GM12864 (cell line): Measurements from ENCODE around the gene FAM13A.

Experiments used
- DNase-seq: peaks from one replicate; pipeline ENCODE4 v3.0.0-alpha.2; 2011; ENCODE audit warnings: low read depth
- H3K4me3 ChIP-seq: 2 replicates; pipeline ENCODE4 v1.5.1; 2011; ENCODE audit warnings: mild to moderate bottlenecking, low read depth, low read length, control low read depth
- TF ChIP-seq, protein P1 (sequence below): IDR thresholded peaks from 2 replicates; pipeline ENCODE4 v1.5.1; 2011; ENCODE audit warnings: low read depth, mild to moderate bottlenecking, moderate library complexity, low read length, control low read depth, inconsistent platforms; ENCODE audit errors: missing control alignments

Gene FAM13A

DNA sequence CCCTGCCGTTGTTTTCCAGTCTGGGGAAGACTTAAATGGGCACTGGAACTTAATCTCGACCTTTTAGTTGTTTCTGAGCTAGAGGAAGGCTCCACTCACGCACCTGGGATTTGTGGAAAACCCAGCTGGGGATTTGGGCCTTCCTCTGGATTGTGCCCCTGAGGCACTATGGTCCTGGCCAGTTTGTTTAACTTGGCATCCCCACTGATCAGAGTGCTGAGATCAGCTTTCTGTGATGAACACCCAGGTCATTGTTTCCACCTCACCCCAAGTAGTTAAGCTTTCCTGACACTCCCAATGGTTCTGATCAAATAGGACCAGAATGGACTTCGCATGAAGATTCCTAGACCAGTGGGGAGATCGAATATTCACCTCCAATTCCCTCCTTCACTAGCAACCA is 338.9 kb downstream of the FAM13A start:
- no peak for DNase-seq
- TF ChIP-seq, protein P1, sequence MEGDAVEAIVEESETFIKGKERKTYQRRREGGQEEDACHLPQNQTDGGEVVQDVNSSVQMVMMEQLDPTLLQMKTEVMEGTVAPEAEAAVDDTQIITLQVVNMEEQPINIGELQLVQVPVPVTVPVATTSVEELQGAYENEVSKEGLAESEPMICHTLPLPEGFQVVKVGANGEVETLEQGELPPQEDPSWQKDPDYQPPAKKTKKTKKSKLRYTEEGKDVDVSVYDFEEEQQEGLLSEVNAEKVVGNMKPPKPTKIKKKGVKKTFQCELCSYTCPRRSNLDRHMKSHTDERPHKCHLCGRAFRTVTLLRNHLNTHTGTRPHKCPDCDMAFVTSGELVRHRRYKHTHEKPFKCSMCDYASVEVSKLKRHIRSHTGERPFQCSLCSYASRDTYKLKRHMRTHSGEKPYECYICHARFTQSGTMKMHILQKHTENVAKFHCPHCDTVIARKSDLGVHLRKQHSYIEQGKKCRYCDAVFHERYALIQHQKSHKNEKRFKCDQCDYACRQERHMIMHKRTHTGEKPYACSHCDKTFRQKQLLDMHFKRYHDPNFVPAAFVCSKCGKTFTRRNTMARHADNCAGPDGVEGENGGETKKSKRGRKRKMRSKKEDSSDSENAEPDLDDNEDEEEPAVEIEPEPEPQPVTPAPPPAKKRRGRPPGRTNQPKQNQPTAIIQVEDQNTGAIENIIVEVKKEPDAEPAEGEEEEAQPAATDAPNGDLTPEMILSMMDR = no peak
- no peak overlapping the region for H3K4me3 ChIP-seq

DNA sequence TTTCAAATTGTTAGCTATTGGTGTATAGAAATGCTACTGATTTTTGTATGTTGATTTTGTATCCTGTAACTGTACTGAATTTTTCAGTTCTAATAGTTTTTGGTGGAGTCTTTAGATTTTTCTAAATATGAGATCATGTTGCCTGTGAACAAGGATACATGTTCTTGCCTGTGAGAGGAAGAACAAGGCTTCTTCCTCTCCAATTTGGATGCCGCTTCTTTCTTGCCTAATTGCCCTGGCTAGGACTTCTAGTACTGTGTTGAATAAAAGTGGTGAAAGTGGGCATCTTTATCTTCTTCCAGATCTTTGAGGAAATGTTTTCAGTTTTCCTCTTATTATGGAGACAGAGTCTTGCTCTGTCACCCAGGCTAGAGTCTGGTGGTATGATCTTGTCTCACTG is 343.2 kb downstream of the FAM13A start:
- H3K4me3 ChIP-seq = no peak overlapping the region
- DNase-seq = no peak
- TF ChIP-seq, protein P1 = no peak

DNA sequence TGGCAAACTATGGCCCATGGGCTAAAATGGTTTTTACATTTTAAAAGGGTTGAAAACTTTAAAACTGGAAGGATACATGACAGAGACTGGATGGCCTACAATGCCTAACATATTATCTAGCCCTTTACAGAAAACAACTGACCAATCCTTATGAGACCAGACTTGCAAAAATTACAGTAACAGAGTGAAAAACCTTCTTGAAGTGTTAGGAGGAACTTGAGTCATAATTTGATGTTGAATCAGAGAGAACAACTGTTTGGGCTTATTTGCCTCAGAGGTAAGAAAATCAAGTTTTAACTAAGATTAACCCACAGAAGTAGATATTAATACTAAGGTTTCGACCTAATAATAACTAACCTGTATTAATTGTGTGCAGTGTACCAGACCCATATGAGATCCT is 347.0 kb downstream of the FAM13A start:
- no peak for DNase-seq
- TF ChIP-seq, protein P1 = no peak
- no peak overlapping the region for H3K4me3 ChIP-seq

DNA sequence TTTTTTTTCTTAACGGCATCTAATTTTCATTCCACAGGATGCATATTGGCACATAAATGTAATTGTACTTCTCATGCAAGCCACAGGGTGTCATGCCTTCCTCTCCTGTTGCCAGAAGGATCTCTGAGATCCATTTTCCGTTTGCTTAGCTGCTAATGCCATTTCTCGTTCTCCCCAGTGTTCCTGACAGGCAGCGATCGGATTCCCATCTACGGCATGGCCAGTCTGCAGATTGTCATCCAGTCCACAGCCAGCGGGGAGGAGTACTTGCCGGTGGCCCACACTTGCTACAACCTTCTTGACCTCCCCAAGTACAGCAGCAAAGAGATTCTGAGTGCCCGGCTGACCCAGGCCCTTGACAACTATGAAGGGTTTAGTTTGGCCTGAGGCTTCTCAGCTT is 350.4 kb downstream of the FAM13A start:
- H3K4me3 ChIP-seq = no peak overlapping the region
- DNase-seq = no peak
- TF ChIP-seq, protein P1 = no peak

DNA sequence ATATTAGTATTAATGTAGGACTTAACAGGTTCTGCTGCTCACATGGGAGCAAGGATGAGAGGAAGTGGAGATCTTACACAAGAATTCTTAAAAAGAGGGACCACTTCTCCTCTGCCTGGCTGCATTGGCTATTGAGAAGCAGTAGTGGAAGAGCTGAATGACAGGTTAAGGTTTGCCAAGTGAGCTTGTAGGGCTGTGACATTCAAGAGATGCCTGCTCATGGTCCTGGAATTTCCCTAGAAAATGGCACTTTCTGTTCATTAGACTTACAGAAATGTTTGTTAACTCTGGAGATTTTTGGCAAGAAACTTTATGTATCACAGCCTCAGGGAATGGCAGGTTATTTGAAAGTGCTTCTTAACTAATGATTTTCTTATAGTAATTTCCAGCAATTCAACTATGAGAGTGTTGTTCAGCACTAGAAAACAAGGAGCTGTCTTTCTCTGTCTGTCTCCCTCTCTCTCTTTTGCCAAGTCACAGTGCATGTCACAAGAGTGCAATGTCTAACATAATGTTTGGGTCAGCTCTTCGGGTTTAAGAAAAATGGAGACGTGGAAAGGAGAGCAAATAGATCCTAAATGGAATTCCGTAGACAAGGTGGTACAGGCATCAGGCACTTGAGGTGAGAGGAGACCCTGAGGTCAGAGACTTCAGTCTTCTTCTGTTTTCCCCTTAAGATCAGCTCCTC is 351.0 kb downstream of the FAM13A start:
- no peak overlapping the region for H3K4me3 ChIP-seq
- DNase-seq = no peak
- TF ChIP-seq, protein P1 = no peak

DNA sequence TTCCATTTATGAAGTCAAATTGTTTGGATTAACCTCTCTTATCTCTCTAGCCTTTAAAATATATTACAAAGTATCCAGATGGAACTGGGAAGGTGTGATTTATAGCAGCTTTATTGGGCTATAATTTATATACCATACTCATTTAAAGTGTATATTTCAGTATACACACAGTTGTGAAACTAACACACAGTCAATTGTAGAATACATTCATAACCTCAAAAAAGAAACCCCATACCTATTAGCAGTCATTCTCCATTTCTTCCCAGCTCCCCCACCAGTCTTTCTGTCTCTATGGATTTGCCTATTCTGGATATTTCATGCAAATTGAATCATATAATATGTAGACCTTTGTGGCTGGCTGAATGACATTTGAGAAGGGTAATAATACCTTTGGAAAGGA is 351.8 kb downstream of the FAM13A start:
- no peak overlapping the region for H3K4me3 ChIP-seq
- TF ChIP-seq, protein P1 = no peak
- DNase-seq = no peak

DNA sequence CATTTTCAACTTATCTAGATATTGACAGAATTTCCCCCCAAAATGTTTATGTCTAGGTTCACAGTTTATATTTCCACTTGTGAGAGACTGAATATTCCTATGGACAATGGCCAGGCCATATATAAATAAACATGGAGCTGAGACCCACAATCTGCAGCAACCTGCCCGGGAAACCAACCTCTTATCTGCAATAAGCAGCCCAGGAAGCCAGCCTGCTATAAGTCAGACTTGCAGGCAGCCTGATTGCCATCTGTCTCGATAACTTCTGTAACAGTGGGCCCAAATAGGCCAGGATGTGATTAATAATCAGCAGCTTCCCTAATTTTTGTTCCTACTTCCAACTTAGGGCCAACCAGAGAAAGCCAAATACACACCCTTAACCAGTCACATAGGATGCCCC is 354.2 kb downstream of the FAM13A start:
- TF ChIP-seq, protein P1 = no peak
- DNase-seq = no peak
- H3K4me3 ChIP-seq = no peak overlapping the region
